T-helper 2 cell (primary cell): Measurements from ENCODE around the gene CHCT1.
"Not testable (repeated sequence)": the region's sequence is repeated elsewhere in the genome, so short reads cannot be mapped to it uniquely, and the experiment has no call there.

ENCODE experiments used
- DNase-seq, 5 experiments: peaks; one replicate each; pipeline versions ENCODE4 v3.0.0 to v3.0.0-alpha.2; 2012 to 2022
- total RNA-seq, 2 donors: gene quantifications; one replicate each; lab custom pipeline; 2026; lab: John Stamatoyannopoulos, UW

The CHCT1 gene
- 0 to 0.31 reads per million in 2 donors for total RNA-seq

- no peak for DNase-seq
Observed at GRCh38 chr17:60422162-60422665, at the start of gene CHCT1. Gene CHCT1, plus strand, starts transcription at chr17:60422489. Its CDS starts 104 bp downstream, at chr17:60422593.

- DNase-seq: peak in 1 of 5 experiments; percentile 9
Observed at GRCh38 chr17:60372790-60373483, 49.4 kb upstream of the CHCT1 start.

GRCh38 chr17:60378187-60378586 is 44.1 kb upstream of the CHCT1 start:
- not testable (repeated sequence) for DNase-seq

- not testable (repeated sequence) for DNase-seq
Observed at GRCh38 chr17:60379461-60379860, 42.8 kb upstream of the CHCT1 start.

- no peak for DNase-seq
Observed at GRCh38 chr17:60381958-60382357, 40.3 kb upstream of the CHCT1 start.

- no peak for DNase-seq
Observed at GRCh38 chr17:60383379-60383778, 38.9 kb upstream of the CHCT1 start.

GRCh38 chr17:60384921-60385320 is 37.4 kb upstream of the CHCT1 start:
- not testable (repeated sequence) for DNase-seq

GRCh38 chr17:60386147-60387058 is 35.9 kb upstream of the CHCT1 start:
- no peak for DNase-seq

- DNase-seq: no peak
Observed at GRCh38 chr17:60387666-60388065, 34.6 kb upstream of the CHCT1 start.

- no peak for DNase-seq
Observed at GRCh38 chr17:60388742-60389141, 33.5 kb upstream of the CHCT1 start.

- no peak for DNase-seq
Observed at GRCh38 chr17:60390186-60390585, 32.1 kb upstream of the CHCT1 start.

GRCh38 chr17:60390925-60391470 is 31.3 kb upstream of the CHCT1 start:
- peak in 2 of 5 experiments; percentile 4 to 34 for DNase-seq

GRCh38 chr17:60391471-60392041 is 30.7 kb upstream of the CHCT1 start:
- DNase-seq: no peak

- DNase-seq: peak; percentile 95 to 99 (median 95)
Observed at GRCh38 chr17:60392042-60392844, 30.0 kb upstream of the CHCT1 start, which contains the start of gene USP32. Gene USP32, minus strand, starts transcription at chr17:60392133. Its CDS starts 194 bp downstream, at chr17:60391939.

- peak in 3 of 5 experiments; percentile 10 to 55 (median 23) for DNase-seq
Observed at GRCh38 chr17:60392845-60393702, 29.2 kb upstream of the CHCT1 start.

- no peak for DNase-seq
Observed at GRCh38 chr17:60393840-60394723, 28.2 kb upstream of the CHCT1 start.

GRCh38 chr17:60395508-60396065 is 26.7 kb upstream of the CHCT1 start:
- DNase-seq: peak in 1 of 5 experiments; percentile 39

- no peak for DNase-seq
Observed at GRCh38 chr17:60396412-60396811, 25.9 kb upstream of the CHCT1 start.
